ENCODE results near the gene CPNE5.

CPNE5 gene

DNA sequence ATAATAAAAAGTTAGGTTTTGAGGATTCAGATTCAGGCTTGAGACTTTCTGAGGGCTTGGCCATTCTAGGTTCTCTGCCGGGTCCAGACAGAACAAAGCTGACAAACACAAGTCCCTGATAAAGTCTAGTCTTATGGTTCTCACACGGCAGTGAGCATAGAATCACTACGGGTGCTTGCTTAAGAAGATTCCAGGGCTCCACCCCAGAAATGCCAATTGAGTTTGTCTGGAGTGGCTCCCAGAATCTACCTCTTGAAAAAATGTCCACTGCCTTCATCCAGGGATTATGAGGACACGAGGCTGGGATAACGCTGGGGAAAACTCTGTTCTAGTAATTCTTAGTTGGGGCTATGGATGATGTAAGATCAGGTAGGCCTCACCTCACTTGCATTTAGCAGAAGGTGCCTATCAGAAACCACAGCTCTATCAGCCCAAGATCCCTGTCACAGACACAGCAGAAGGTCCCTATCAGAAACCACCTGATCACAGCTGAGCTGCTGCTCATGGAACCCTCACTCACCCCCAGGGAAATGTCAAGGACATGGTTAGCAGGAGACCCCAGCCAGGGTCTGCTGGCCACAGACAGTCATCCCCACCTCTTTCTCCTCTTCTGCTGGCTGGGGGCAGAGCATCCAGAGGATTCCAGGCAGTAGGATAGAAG lies 89.3 kb downstream of the CPNE5 start:
- no peak for TF ChIP-seq TAF1 (IDR thresholded peaks at IDR 0.05; ENCODE audit: borderline replicate concordance, insufficient read depth, low read length)

- TF ChIP-seq POLR2AphosphoS5 (IDR thresholded peaks at IDR 0.05; ENCODE audit: low read depth, low read length) (no peak), REST (IDR thresholded peaks at IDR 0.05; ENCODE audit: insufficient read depth in 1 of 2, low read depth in 2 of 2, low read length in 2 of 2) (no peak), TAF1 (IDR thresholded peaks at IDR 0.05; ENCODE audit: borderline replicate concordance, insufficient read depth, low read length) (no peak), FOXP2 (optimal IDR thresholded peaks at IDR 0.05; ENCODE audit: borderline replicate concordance, extremely low read depth, extremely low read length, insufficient read depth) (no peak), SIN3A (IDR thresholded peaks at IDR 0.05; ENCODE audit: borderline replicate concordance, insufficient read depth, low read length) (no peak)
Measured at GRCh38 chr6:36746251-36746650, 93.0 kb downstream of the CPNE5 start.

- no peak for TF ChIP-seq SIN3A (IDR thresholded peaks at IDR 0.05; ENCODE audit: borderline replicate concordance, insufficient read depth, low read length)
- TF ChIP-seq TAF1 (IDR thresholded peaks at IDR 0.05; ENCODE audit: borderline replicate concordance, insufficient read depth, low read length), result no peak
- TF ChIP-seq REST (IDR thresholded peaks at IDR 0.05; ENCODE audit: insufficient read depth in 1 of 2, low read depth in 2 of 2, low read length in 2 of 2), result no peak
- no peak for TF ChIP-seq FOXP2 (optimal IDR thresholded peaks at IDR 0.05; ENCODE audit: borderline replicate concordance, extremely low read depth, extremely low read length, insufficient read depth)
- no peak for TF ChIP-seq POLR2AphosphoS5 (IDR thresholded peaks at IDR 0.05; ENCODE audit: low read depth, low read length)
Measured at GRCh38 chr6:36745836-36746235, 93.4 kb downstream of the CPNE5 start.

DNA sequence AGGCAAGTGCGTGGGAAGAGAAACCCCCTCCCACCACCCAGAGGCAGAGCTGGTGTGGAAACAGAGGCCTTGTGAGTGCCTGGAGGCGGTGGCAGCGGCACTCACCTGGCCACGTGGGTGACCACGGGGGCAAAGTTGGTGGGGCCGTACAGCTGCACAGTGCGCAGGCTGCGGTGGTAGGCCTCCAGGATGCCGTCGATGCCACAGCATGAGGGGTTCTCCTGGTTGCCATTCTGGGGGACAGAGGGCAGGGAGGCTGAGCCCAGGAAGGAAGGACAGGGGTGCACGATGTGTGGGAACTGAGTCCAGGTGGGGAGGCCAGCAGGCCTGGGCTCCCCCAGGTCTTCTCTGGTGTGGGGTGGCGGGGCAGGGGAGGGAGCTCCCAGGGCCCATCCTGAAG lies 94.0 kb downstream of the CPNE5 start:
- TF ChIP-seq POLR2AphosphoS5 (IDR thresholded peaks at IDR 0.05; ENCODE audit: low read depth, low read length), result no peak
- TF ChIP-seq TAF1 (IDR thresholded peaks at IDR 0.05; ENCODE audit: borderline replicate concordance, insufficient read depth, low read length), result no peak
- no peak for TF ChIP-seq FOXP2 (optimal IDR thresholded peaks at IDR 0.05; ENCODE audit: borderline replicate concordance, extremely low read depth, extremely low read length, insufficient read depth)
- TF ChIP-seq SIN3A (IDR thresholded peaks at IDR 0.05; ENCODE audit: borderline replicate concordance, insufficient read depth, low read length), result no peak
- TF ChIP-seq REST (IDR thresholded peaks at IDR 0.05; ENCODE audit: insufficient read depth in 1 of 2, low read depth in 2 of 2, low read length in 2 of 2), result no peak

DNA sequence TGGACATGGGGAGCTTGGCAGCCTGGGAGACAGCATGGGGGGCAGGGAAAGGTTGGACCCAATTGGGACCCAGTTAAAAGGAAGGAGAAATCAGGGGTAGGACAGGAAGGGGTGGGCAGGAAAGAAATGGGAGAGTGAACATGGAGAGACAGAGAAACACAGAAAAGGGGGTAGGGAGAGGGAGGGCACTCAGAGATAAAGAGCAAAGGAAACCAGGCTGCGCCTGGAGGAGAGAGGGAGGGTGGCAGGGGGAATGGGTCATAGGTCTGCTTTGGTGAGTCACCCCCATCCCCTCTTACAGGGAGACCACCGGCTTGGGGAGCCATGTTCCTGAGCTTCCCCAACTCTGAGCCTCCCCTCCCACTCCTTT lies 95.0 kb downstream of the CPNE5 start:
- no peak for TF ChIP-seq REST (IDR thresholded peaks at IDR 0.05; ENCODE audit: insufficient read depth in 1 of 2, low read depth in 2 of 2, low read length in 2 of 2)
- TF ChIP-seq SIN3A (IDR thresholded peaks at IDR 0.05; ENCODE audit: borderline replicate concordance, insufficient read depth, low read length), result no peak
- TF ChIP-seq FOXP2 (optimal IDR thresholded peaks at IDR 0.05; ENCODE audit: borderline replicate concordance, extremely low read depth, extremely low read length, insufficient read depth), result no peak
- no peak for TF ChIP-seq POLR2AphosphoS5 (IDR thresholded peaks at IDR 0.05; ENCODE audit: low read depth, low read length)
- TF ChIP-seq TAF1 (IDR thresholded peaks at IDR 0.05; ENCODE audit: borderline replicate concordance, insufficient read depth, low read length), result no peak

Data from PFSK-1 (cell line).